ENCODE measurements around the gene PLP1.
"Not testable (repeated sequence)": the region's sequence is repeated elsewhere in the genome, so short reads cannot be mapped to it uniquely, and the experiment has no call there.

Gene PLP1

DNA sequence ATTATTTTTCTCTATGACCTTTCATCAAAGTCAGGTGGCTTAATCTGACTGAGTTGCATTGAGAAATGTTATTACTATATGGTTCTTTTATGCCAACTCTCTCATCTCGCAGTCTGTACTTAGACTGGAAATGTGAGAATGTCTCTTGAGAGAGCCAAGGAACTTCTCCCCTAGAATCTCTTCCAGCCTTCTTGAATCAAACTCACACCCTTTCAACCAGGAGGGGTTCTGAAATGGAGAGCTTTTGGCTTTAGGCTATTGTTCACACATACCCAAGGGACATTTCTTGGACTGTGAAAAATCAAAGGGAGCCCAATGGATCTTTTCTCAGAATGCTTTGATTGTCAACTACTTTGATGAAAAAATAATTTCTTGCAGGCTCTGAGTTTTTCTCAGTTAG is 5.1 kb downstream of the PLP1 start:
- no peak for DNase-seq

DNA sequence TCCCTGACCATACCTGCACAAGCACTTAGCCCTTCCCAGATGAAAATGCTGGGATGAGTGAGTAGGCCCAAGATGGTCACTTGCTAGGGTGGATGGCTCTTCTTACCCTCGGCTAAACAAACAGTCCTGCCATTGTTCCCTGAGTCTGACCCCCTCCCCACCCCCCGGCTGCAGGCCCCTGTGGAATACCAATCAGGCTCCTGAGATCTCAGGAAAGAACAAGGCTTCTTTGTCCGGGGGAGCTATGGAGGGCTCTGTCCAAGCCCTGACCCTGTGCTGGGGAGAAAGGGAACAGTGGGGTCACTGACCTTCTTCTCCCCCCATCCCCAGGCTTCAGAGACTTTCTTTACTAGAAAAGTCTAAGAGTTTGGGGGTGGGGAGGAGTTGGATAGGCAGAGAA is 6.0 kb downstream of the PLP1 start:
- DNase-seq = no peak

DNA sequence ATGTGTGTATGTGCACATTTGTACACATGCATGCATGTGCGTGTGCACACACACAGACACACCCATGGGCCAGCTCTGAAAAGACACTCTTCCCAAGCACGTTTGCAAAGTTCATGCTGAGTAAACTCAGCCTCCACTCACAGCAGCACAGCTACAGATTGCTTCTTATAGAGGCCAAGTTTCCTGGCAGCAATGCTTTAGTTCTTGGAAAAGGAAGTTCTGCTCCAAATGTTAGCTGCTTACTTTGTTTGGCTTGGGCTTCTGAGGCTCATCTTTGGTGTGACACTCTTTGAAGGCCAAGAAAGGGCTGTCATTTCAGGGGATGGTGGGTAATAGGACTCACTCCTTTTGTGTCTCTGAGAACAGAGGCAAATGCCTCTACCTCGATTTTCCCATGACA is 6.6 kb downstream of the PLP1 start:
- DNase-seq = no peak

DNA sequence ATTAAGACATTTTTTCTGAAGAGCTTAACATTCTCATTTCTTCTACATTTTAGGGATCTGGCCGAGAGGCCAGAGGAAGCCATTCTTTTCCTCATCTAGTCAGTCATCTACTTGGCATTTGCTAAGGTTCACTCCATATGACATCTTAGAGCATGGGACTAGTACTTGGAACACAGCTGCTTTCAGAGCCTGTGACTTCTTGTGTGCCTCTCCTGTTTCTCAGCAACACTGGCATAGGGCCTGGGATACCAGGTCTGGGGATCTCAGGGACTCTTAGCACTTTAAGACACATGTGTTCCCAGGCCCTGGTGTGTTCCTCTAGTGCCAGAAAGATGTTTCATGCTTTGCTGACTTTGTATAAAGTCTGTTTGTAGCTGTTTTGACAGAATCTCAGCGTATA is 7.3 kb downstream of the PLP1 start:
- no peak for DNase-seq

DNA sequence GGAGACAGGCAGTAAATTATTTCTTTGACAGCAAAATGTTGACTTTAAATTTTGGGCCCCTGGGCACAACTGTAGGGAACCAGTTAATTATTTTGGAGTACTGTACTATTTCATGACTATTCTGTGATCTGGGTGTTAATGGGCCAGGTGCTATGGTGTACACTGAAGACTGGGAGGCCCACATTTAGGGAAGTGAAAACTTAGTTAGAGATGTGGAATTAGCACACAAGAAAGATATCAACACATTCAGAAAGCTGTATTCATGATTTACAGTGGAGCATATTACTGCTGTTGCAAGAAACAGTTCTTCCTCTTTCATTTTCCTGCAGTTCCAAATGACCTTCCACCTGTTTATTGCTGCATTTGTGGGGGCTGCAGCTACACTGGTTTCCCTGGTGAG is 12.4 kb downstream of the PLP1 start:
- DNase-seq = no peak

DNA sequence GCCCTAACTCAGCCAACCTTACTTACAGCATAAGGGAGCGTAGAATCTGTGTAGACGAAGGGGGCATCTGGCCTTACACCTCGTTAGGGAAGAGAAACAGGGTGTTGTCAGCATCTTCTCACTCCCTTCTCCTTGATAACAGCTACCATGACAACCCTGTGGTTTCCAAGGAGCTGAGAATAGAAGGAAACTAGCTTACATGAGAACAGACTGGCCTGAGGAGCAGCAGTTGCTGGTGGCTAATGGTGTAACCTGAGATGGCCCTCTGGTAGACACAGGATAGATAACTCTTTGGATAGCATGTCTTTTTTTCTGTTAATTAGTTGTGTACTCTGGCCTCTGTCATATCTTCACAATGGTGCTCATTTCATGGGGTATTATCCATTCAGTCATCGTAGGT is 14.6 kb downstream of the PLP1 start:
- DNase-seq = peak; percentile 1

DNA sequence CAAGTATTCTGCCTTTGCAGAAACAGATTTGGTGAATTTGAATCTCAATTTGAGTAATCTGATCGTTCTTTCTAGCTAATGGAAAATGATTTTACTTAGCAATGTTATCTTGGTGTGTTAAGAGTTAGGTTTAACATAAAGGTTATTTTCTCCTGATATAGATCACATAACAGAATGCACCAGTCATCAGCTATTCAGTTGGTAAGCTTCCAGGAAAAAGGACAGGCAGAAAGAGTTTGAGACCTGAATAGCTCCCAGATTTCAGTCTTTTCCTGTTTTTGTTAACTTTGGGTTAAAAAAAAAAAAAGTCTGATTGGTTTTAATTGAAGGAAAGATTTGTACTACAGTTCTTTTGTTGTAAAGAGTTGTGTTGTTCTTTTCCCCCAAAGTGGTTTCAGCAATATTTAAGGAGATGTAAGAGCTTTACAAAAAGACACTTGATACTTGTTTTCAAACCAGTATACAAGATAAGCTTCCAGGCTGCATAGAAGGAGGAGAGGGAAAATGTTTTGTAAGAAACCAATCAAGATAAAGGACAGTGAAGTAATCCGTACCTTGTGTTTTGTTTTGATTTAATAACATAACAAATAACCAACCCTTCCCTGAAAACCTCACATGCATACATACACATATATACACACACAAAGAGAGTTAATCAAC is 15.3 kb downstream of the PLP1 start:
- DNase-seq = no peak

DNA sequence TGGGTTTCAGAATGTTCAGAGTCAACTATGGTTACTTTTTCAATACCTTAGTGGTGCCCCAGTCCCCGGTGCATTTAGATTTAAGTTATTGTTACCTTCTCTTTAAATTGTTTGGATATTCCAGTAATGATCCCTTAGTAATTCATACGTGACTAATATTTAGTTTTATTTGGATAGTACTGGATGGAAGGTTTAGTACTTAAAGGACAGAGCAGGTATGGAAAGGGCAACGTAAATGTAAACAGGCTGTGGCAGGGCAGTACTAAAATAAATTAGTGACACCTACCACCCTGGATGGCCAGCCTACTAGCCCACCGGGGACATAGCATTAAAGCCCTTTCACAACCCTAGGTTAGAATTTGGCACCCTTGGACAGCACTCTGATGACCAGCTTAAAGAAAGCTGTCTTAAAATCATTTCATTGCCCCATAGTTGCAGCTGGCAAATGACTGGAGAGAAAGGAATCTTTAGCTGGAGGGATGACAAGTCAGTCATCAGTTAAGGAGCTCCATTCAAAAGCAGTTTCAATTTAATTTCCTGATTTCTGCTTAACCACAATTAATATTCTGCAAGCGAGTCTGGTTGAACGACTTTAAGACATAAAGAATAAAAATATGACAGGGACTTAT is 16.4 kb downstream of the PLP1 start:
- DNase-seq = no peak

DNA sequence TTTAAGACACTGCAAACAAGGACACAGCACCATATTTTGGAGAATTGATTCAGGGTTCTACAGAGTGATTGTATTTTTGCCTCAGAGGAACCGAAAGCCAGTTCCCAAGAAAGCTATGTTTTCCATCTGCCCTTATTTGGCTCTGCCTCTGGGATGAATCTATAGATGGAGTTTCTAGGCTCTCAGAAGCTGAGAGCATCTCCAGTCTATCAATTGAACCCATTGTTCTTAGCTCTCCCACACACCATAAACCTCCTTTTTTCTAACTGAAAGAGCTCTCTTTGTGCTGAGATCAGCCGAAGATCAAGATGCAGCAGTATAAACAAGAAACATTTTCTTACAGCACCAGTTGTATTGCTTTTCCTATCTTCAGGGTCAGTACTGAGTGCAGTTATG is 16.9 kb downstream of the PLP1 start:
- DNase-seq = no peak

DNA sequence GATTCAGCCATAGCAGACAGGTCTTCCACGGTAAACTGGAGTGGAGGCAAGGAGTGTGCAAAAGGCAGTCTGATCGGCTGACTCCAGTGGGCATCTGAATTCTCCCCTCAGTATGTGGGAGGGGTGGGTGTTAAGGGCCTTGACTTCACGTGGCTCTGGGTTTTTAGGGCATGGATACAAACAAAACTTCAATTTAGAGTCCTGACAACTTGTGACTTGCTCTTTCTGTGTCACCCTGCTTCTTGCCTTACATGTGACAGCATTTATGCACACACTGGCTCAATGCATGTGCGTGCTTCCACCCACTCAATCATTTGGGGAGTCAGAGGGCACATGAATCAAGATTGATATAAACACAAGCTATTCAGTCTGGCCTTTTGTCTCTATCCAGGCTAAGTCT is 17.5 kb downstream of the PLP1 start:
- DNase-seq = no peak

DNA sequence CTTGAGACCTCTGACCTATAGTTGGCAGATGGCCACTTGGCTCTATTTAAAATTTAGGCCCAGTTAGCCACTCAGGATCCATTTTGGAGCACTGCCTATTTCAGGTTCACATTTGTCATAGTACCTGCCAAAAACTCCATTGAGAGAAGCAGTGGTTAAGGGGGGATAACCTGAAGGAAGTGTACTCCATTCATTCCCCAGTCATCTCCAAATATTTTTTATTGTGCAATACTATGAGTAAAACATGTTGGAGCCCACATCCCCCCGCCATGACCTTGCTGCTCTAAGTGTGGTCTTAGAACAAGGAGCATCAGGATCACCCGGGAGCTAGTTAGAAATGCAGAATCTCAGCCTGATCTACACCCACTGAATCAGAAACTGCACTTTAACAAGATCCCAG is 21.1 kb downstream of the PLP1 start:
- DNase-seq = no peak

DNA sequence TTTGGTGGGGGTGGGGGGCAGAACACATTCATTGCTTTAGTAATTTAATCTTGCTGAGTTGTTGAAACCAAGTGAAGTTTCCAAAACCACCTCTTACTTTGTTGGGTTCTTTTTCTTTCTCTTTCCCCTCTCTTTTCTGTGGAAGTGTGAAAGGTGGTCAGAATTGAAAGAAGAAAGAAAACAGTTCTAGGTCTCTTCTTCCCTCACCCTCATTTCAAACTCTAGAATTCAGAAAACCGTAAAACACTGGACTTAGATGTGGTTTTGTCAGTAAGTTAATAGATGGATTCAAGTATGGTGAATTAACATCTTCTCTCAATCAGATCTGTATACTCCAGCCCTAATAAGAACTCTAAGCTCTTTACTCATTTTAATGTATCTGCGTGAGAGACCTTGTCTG is 23.7 kb downstream of the PLP1 start:
- DNase-seq = no peak

DNA sequence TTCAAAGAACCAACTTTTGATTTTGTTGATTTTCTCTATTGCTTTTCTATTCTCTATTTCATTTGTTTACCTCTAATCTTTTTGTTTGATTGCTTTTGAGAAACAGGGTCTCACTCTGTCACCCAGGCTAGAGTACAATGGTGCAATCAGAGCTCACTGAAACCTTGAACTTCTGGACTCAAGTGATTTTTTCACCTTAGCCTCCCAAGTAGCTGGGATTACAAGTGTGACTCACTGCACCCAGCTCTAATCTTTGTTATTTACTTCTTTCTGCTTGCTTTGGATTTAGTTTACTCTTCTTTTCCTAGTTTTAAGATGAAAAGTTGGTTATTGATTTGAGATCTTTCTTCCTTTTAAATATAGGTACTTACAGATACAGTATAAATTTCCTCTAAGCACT is 29.2 kb downstream of the PLP1 start:
- no peak for DNase-seq

DNA sequence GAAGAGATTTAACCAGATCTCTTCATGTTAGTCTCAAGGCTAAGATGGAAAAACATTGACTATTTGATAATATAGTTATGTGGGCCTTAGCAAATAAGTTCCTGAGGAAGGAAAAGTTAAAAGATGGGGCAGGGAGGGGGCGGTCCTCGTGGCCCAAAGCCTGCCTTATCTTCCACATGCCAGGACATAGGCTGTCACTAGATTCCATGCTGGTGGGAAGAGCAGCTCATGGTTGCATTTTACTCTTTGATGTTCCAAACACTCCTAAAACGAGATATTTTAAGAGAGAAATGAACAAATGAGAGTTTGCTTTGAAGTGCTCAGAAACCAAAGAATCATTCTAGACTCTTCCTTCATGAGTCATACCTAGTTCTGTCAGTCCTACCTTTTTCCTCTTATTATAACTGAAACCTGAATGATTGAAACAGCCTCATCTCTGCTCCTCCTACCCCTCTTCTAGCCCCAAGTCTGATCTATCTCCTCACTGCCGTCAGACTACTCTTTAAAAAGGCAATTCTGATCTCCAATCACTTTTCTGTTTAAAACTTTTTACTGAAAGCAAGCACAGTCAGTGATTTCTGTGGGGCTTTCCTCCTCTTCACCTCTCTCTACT is 30.3 kb downstream of the PLP1 start:
- no peak for DNase-seq

DNA sequence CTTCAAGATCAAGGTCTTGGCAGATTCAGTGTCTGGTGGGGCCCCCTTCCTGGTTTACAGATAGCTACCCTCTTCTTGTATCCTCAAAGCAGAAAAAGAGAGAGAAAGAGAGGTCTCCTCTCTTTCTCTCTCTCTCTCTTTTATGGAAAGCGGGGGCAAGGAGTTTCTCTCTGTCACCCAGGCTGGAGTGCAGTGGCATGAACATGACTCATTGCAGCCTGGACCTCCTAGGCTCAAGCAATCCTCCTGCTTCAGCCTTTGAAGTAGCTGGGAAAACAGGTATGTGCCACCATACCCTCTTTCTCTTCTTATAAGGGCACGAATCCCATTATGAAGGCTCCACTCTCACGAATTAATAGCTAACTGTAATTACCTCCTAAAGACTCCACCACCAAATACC is 35.2 kb downstream of the PLP1 start:
- no peak for DNase-seq

DNA sequence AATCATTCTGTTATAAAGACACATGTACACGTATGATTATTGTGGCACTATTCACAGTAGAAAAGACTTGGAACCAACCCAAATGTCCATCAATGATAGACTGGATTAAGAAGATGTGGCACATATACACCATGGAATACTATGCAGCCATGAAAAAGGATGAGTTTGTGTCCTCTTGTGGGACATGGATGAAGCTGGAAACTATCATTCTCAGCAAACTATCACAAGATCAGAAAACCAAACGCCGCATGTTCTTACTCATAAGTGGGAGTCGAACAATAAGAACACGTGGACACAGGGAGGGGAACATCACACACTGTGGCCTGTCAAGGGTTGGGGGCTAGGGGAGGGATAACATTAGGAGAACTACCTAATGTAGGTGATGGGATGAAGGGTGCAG is 40.5 kb downstream of the PLP1 start:
- DNase-seq = not testable (repeated sequence)

DNA sequence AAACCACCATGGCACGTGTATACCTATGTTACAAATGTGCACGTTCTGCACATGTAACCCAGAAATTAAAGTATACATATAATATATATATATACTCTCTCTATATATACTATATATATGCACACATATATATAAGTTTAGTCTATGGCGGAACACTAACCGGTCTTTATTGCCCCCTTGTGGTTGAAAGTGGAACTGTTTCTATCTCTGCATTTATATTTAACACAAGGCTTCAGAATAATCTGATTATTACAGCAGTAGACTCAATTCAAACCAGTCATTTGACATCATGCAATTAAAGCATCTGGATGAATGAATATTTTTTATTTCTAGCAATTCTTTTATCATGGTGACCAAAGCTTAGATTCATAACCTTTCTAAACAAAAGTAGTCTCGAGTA is 40.9 kb downstream of the PLP1 start:
- peak; percentile 39 for DNase-seq

DNA sequence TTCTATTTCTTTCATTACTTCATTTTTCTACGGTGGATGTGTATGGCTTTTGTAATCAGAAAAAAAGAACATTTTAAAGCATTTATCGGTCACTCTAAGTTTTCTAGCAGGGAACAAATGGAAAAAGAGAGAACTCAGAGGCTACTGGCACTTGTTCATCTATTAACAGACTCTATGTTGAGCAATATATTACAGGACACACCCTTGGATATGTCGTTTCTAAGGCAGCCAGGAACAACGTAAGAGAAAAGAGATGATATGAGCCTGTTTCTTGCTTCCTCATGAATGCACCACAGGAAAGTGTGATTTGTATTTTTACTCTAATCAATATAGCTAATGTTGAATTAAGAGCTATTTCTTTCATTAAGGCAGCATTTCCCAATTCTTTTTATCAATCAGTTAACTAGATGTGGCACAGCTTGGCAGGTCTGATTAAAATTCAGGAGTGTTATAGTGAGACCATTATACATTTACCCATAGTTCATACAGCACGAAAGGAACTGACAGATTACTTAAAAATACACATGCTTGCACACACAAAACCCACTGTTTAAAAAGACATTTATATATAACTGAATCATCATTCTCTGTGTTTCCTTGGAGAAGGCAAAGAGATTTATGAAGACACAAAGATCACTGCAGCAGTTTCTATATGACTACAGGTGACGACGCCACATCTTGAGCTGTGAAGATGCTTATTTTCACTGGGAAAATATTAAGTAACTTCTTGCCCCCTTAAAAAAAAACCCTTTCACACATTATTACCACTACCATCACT is 42.4 kb downstream of the PLP1 start:
- DNase-seq = no peak

DNA sequence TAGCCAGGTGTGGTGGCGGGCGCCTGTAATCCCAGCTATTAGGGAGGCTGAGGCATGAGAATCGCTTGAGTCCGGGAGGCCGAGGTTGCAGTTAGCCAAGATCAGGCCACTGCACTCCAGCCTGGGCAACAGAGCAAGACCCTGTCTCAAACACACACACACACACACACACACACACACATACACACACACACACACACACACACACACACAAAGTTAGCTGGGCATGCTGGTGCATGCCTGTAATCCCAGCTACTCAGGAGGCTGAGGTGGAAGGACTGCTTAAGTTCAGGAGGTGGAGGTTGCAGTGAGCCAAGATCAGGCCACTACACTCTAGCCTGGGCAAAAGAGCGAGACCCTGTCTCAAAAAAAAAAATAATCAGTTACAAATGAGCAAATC is 44.2 kb downstream of the PLP1 start:
- DNase-seq = not testable (repeated sequence)

DNA sequence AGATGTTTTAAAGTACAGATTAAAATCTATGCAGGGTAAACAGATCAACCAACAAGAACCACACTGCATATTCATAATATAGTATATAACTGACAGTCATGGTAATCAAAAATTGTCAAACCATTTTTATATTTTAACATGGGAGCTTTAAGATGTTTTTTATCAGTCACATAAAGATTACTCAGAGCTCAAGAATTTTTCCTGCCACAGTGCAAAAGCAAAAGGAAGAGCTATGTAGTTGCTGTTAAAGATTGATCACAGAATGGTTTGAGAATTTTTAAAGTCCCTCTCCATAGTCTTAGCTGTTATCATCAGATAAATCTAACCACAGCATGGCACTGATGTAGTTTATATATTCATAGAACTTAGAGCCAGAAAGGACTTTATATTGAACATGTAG is 47.0 kb downstream of the PLP1 start:
- DNase-seq = no peak

DNA sequence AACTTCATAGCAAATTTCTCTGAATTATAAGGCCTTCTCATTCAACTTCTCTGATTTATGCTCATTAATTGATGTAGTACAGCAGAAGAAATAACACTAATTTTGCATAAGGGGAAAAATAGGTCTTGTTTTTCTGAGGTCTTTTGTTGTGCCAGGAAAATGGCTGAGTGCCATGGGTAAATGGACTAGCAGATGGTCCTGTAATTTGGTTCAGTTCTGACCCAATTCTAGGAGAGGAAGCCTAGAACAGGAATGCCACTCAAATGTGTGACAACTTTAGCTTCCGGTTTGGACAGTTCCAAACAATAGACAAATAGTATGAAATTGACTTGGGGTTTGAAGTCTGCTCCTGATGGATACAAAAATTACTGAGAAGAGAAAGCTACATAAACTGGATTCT is 49.2 kb downstream of the PLP1 start:
- DNase-seq = no peak

DNA sequence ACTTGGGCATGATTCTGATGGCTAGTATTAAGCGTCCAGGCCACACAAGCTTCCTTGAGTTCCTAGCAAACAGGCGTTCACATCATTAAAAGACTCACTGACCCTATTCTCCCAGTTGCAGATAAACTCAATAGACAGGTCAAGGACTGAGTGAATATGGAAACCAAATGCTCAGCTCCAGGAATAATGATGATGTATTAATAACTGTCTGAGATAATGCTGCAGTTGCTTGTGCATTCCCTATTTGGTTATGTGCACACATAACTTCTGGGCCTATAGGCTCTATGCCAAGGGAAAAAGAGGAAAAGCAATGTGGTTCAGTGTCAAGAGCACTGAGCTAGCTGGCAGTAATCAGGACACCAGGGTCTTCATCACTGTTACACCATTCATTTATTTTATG is 51.9 kb downstream of the PLP1 start:
- no peak for DNase-seq

DNA sequence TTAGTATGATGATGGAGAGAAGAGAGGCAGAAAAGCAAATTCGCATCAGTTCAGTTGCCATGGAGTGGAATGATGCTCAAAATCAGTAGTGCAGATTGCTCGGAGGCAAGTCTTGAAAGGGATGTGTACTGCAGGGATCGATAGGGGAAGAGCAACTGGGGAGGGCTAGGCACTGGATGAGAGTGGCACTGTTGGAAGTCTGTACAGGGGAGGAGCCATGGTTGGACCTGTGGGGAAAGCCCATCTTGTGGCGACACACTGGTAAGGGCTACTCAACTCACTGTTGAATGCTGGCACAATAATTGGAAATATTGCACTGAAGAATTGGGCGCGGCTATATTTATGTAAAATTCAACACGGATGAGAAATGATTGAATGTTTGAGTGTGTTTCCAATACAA is 54.2 kb downstream of the PLP1 start:
- no peak for DNase-seq

DNA sequence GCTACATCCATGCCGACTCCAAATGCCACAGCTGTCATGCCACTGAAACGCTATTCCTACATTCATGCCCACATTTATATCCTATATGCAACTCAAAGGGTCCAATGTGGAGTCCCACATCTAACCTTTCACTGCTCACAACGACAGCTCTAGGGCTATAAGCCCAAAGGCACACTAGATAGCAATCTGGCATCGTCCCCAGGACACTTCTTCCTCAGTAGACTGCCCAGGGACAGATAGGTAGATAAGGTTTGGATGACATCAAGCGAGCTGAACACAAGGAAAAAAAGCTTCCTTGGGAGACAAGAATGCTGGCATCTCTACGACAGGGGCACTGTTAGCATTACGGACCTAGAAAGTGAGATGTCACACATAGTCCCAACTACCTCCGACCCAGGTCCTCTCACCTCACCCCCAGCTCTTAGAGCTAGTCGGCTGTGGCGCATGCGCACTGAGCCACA is 54.7 kb downstream of the PLP1 start:
- DNase-seq = no peak

Data from NCI-H748 treated with DMSO at 0.1 percent for 48 hours (cell line).